Nephron (organoid): ENCODE measurements around the gene ATXN7L1.
A peak's percentile ranks its signal among the peaks of the same experiment; 100 is the strongest.

Experiments used
- H3K27ac Mint-ChIP-seq, 3 experiments: 2 replicates each; pipeline ENCODE4 v1.8.0; 2020; ENCODE audit warnings: mixed read lengths in 3 of 3, mild to moderate bottlenecking in 2 of 3, moderate library complexity in 1 of 3
- H3K27me3 Mint-ChIP-seq: 2 replicates; pipeline ENCODE4 v1.8.0; 2021; ENCODE audit warnings: low read depth, mild to moderate bottlenecking, moderate library complexity, mixed read lengths
- H3K36me3 Mint-ChIP-seq: 2 replicates; pipeline ENCODE4 v1.8.0; 2020; ENCODE audit warnings: low read depth, mixed read lengths
- H3K4me1 Mint-ChIP-seq: 2 replicates; pipeline ENCODE4 v1.8.0; 2020; ENCODE audit warnings: mixed read lengths
- H3K4me3 Mint-ChIP-seq, 3 experiments: 2 replicates each; pipeline ENCODE4 v1.8.0; 2020; ENCODE audit warnings: mild to moderate bottlenecking in 3 of 3, mixed read lengths in 3 of 3, moderate library complexity in 2 of 3
- H3K9me3 Mint-ChIP-seq: 2 replicates; pipeline ENCODE4 v1.8.0; 2020; ENCODE audit warnings: mixed read lengths
- CTCF ChIP-seq, 3 experiments: fragments of 200-600 bp; sonication (generic); IDR thresholded peaks; one replicate each; pipeline ENCODE4 v1.5.0; 2021; ENCODE audit warnings: antibody characterized with exemption in 3 of 3; ENCODE audit not compliant: unreplicated experiment in 3 of 3

The ATXN7L1 gene

GRCh38 chr7:105751054-105751453 lies 125.3 kb downstream of the ATXN7L1 start:
- peaks cover 10% of the 10 kb centered on the region for H3K27me3 Mint-ChIP-seq
- no peak overlapping the region for H3K4me3 Mint-ChIP-seq
- H3K36me3 Mint-ChIP-seq, result peaks cover 14% of the 10 kb centered on the region
- no peaks in the 10 kb centered on the region for H3K9me3 Mint-ChIP-seq
- no peak for TF ChIP-seq CTCF (IDR thresholded peaks at IDR 0.05; ENCODE audit: unreplicated experiment in 3 of 3)
- H3K27ac Mint-ChIP-seq, result no peak overlapping the region
- H3K4me1 Mint-ChIP-seq, result no peaks in the 10 kb centered on the region

- no peak for TF ChIP-seq CTCF (IDR thresholded peaks at IDR 0.05; ENCODE audit: unreplicated experiment in 3 of 3)
- Mint-ChIP-seq H3K27ac (peak overlapping the region in 1 of 3 experiments; percentile 12), H3K36me3 (peaks cover 14% of the 10 kb centered on the region), H3K4me3 (no peak overlapping the region), H3K9me3 (no peaks in the 10 kb centered on the region), H3K4me1 (no peaks in the 10 kb centered on the region), H3K27me3 (no peaks in the 10 kb centered on the region)
Observed at GRCh38 chr7:105748701-105749100, 127.7 kb downstream of the ATXN7L1 start.

GRCh38 chr7:105745681-105746330 lies 130.6 kb downstream of the ATXN7L1 start:
- no peak for TF ChIP-seq CTCF (IDR thresholded peaks at IDR 0.05; ENCODE audit: unreplicated experiment in 3 of 3)
- Mint-ChIP-seq H3K36me3 (peaks cover 11% of the 10 kb centered on the region), H3K9me3 (no peaks in the 10 kb centered on the region), H3K27ac (no peak overlapping the region), H3K27me3 (no peaks in the 10 kb centered on the region), H3K4me1 (peaks cover 8% of the 10 kb centered on the region), H3K4me3 (no peak overlapping the region)

GRCh38 chr7:105744258-105744657 lies 132.1 kb downstream of the ATXN7L1 start:
- H3K9me3 Mint-ChIP-seq, result no peaks in the 10 kb centered on the region
- no peak for TF ChIP-seq CTCF (IDR thresholded peaks at IDR 0.05; ENCODE audit: unreplicated experiment in 3 of 3)
- H3K27ac Mint-ChIP-seq, result no peak overlapping the region
- peaks cover 10% of the 10 kb centered on the region for H3K36me3 Mint-ChIP-seq
- no peaks in the 10 kb centered on the region for H3K27me3 Mint-ChIP-seq
- no peak overlapping the region for H3K4me3 Mint-ChIP-seq
- H3K4me1 Mint-ChIP-seq, result peaks cover 8% of the 10 kb centered on the region

GRCh38 chr7:105743351-105744090 lies 132.9 kb downstream of the ATXN7L1 start:
- Mint-ChIP-seq H3K4me1 (peaks cover 8% of the 10 kb centered on the region), H3K36me3 (peaks cover 3% of the 10 kb centered on the region), H3K27me3 (no peaks in the 10 kb centered on the region), H3K4me3 (no peak overlapping the region), H3K9me3 (no peaks in the 10 kb centered on the region), H3K27ac (no peak overlapping the region)
- no peak for TF ChIP-seq CTCF (IDR thresholded peaks at IDR 0.05; ENCODE audit: unreplicated experiment in 3 of 3)

- TF ChIP-seq CTCF (IDR thresholded peaks at IDR 0.05; ENCODE audit: unreplicated experiment in 3 of 3), result no peak
- no peaks in the 10 kb centered on the region for H3K9me3 Mint-ChIP-seq
- peaks cover 3% of the 10 kb centered on the region for H3K36me3 Mint-ChIP-seq
- H3K4me3 Mint-ChIP-seq, result no peak overlapping the region
- peaks cover 8% of the 10 kb centered on the region for H3K4me1 Mint-ChIP-seq
- H3K27me3 Mint-ChIP-seq, result no peaks in the 10 kb centered on the region
- no peak overlapping the region for H3K27ac Mint-ChIP-seq
Observed at GRCh38 chr7:105742787-105743186, 133.6 kb downstream of the ATXN7L1 start.
